HepG2 (cell line): ENCODE data around the gene NFKBIA. TPM values are rescaled to one million over a fixed set of nuclear protein-coding genes. Genes with fewer than 3 reads are reported as not detected.
A peak's percentile ranks its signal among the peaks of the same experiment; 100 is the strongest.

Experiments used
- AHDC1 ChIP-seq: sonication (generic); formaldehyde crosslinking; IDR thresholded peaks from 2 replicates; pipeline ENCODE4 v1.5.1; 2020; ENCODE audit warnings: mild to moderate bottlenecking, missing genetic modification reagents, borderline replicate concordance
- FOXA1 ChIP-seq, 2 experiments: fragments of 450-650 bp in 1 of 2; sonication (generic) in 1 of 2; formaldehyde crosslinking in 1 of 2; IDR thresholded peaks; 2 replicates each; pipeline versions ENCODE4 v1.4.0 to v1.6.1; 2016 to 2020; ENCODE audit warnings: missing genetic modification reagents in 1 of 2
- GLMP ChIP-seq: sonication (generic); formaldehyde crosslinking; IDR thresholded peaks from 2 replicates; pipeline ENCODE4 v1.9.0; 2021; ENCODE audit warnings: missing genetic modification reagents, mild to moderate bottlenecking, borderline replicate concordance
- KDM2A ChIP-seq: sonication (generic); formaldehyde crosslinking; IDR thresholded peaks from 2 replicates; pipeline ENCODE4 v1.4.0; 2020; ENCODE audit warnings: low read depth, missing genetic modification reagents, borderline replicate concordance
- TBX2 ChIP-seq: sonication (generic); formaldehyde crosslinking; IDR thresholded peaks from 2 replicates; pipeline ENCODE4 v1.5.0; 2020; ENCODE audit warnings: missing genetic modification reagents, mild to moderate bottlenecking, borderline replicate concordance
- ZKSCAN8 ChIP-seq: IDR thresholded peaks from 2 replicates; pipeline ENCODE4 v1.6.1; 2016; ENCODE audit warnings: borderline replicate concordance, missing genetic modification reagents, missing compliant biosample characterization
- ZNF44 ChIP-seq: sonication (generic); formaldehyde crosslinking; IDR thresholded peaks from 2 replicates; pipeline ENCODE4 v1.5.1; 2020; ENCODE audit warnings: mild to moderate bottlenecking, missing genetic modification reagents
- polyA plus RNA-seq, 8 experiments: library from polyadenylated mRNA; depleted of rRNA in 3 of 8; stranded (reverse) in 7 of 8; unstranded in 1 of 8; fragments of >200 nt; fragmentation: Illumina TruSeq in 4 of 8; extraction: Trizol in 4 of 8; gene quantifications; 2 replicates each; pipeline versions ENCODE4 v1.2.1 to v1.2.3, GENCODE V29; 2011 to 2016; ENCODE audit warnings: low read depth in 4 of 8, missing spikeins in 1 of 8, mixed read lengths in 1 of 8; ENCODE audit not compliant: insufficient read depth in 1 of 8
- total RNA-seq, 5 experiments: library from RNA; depleted of rRNA; stranded (reverse); fragments of >200 nt; fragmentation: Illumina TruSeq; extraction: Trizol; gene quantifications; 2 replicates each; pipeline ENCODE4 v1.2.3, GENCODE V29; 2016; ENCODE audit warnings: low read depth in 1 of 5

The NFKBIA gene
- total and polyA plus RNA-seq, 2 of the 13 experiments (the other 11 are each of a cell fraction or from before 2014, with no cell fraction given) = 197 to 319 TPM

- peak; percentile 81; the same call in 1 of the 2 replicates for TF ChIP-seq ZKSCAN8 (CRISPR knock-in tag)
- TF ChIP-seq GLMP = no peak
- 0 out of 2 replicates have a peak, but pooled peaks have one; percentile 45 for TF ChIP-seq ZNF44
- peak; percentile 78; the same call in 1 of the 2 replicates for TF ChIP-seq AHDC1 (CRISPR knock-in tag)
- no peak for TF ChIP-seq FOXA1 (IDR thresholded peaks at IDR 0.05)
- peak; percentile 80 for TF ChIP-seq FOXA1 (CRISPR knock-in tag; IDR thresholded peaks at IDR 0.05)
- 0 out of 2 replicates have a peak, but pooled peaks have one; percentile 26 for TF ChIP-seq KDM2A (CRISPR knock-in tag)
- peak; percentile 23; the same call in 1 of the 2 replicates for TF ChIP-seq TBX2 (CRISPR knock-in tag)
Measured at GRCh38 chr14:35353409-35354172, 51.0 kb downstream of the NFKBIA start (continued).
